Measurements from ENCODE around the gene B3GNT5. TPM values are rescaled to one million over a fixed set of nuclear protein-coding genes. Genes with fewer than 3 reads are reported as not detected.

The B3GNT5 gene
- total and polyA plus RNA-seq, 10 of the 15 experiments (the other 5 are each of a cell fraction or from before 2014, with no cell fraction given), result 0.24 to 1.1 (median 0.48) TPM

GRCh38 chr3:183208800-183209199 is 44.3 kb upstream of the B3GNT5 start:
- H3K9me3 ChIP-seq (replicated peaks; ENCODE audit: control insufficient read depth, insufficient read depth, low read length), result no peaks in the 10 kb centered on the region; the same call in 2 of the 3 replicates
- ChIA-PET CTCF (interaction anchor here (1.5 to 1.6 kb wide), 2 partner anchors 24 to 85 kb away, joined by 3 to 8 read pairs; no protein-coding TSS in a partner anchor), SMC1A (ENCODE audit: uncharacterized antibody, unreplicated experiment) (interaction anchor here (0.7 to 1.6 kb wide), 2 partner anchors 174 to 175 kb away, joined by 3 to 4 read pairs; no protein-coding TSS in a partner anchor), RAD21 (ENCODE audit: unreplicated experiment) (no interaction called here), POLR2A (no interaction called here)
- H3K4me1 ChIP-seq (ENCODE audit: control insufficient read depth, insufficient read depth, low read length), result no peaks in the 10 kb centered on the region
- no peak overlapping the region for H3K9ac ChIP-seq (ENCODE audit: control insufficient read depth, insufficient read depth, low read length)
- 0 out of 4 replicates have a peak, but pooled peaks cover 0 to 5% of the 10 kb centered on the region in 2 experiments for H3K27me3 ChIP-seq (replicated peaks in 1 of 2; ENCODE audit: control insufficient read depth in 2 of 2, insufficient read depth in 2 of 2, low read length in 1 of 2)
- no peak overlapping the region for H3K27ac ChIP-seq (ENCODE audit: control insufficient read depth, insufficient read depth)
- in situ Hi-C loops (cut with MboI), result no loop called here
- TF ChIP-seq ZBED1 (IDR thresholded peaks at IDR 0.05; ENCODE audit: borderline replicate concordance), result no peak
- no peak for TF ChIP-seq HDGF (IDR thresholded peaks at IDR 0.05)
- TF ChIP-seq SMC3 (IDR thresholded peaks at IDR 0.05; ENCODE audit: borderline replicate concordance, low read length), result no peak
- TF ChIP-seq IRF3 (IDR thresholded peaks at IDR 0.05), result no peak
- TF ChIP-seq, protein P1, sequence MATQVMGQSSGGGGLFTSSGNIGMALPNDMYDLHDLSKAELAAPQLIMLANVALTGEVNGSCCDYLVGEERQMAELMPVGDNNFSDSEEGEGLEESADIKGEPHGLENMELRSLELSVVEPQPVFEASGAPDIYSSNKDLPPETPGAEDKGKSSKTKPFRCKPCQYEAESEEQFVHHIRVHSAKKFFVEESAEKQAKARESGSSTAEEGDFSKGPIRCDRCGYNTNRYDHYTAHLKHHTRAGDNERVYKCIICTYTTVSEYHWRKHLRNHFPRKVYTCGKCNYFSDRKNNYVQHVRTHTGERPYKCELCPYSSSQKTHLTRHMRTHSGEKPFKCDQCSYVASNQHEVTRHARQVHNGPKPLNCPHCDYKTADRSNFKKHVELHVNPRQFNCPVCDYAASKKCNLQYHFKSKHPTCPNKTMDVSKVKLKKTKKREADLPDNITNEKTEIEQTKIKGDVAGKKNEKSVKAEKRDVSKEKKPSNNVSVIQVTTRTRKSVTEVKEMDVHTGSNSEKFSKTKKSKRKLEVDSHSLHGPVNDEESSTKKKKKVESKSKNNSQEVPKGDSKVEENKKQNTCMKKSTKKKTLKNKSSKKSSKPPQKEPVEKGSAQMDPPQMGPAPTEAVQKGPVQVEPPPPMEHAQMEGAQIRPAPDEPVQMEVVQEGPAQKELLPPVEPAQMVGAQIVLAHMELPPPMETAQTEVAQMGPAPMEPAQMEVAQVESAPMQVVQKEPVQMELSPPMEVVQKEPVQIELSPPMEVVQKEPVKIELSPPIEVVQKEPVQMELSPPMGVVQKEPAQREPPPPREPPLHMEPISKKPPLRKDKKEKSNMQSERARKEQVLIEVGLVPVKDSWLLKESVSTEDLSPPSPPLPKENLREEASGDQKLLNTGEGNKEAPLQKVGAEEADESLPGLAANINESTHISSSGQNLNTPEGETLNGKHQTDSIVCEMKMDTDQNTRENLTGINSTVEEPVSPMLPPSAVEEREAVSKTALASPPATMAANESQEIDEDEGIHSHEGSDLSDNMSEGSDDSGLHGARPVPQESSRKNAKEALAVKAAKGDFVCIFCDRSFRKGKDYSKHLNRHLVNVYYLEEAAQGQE (IDR thresholded peaks at IDR 0.05; ENCODE audit: low read depth, low read length), result no peak
- TF ChIP-seq MYC (IDR thresholded peaks at IDR 0.05; ENCODE audit: insufficient read depth, insufficient read length, insufficient replicate concordance, low read length, severe bottlenecking), result no peak
- no peak for TF ChIP-seq ASH2L (IDR thresholded peaks at IDR 0.05; ENCODE audit: borderline replicate concordance, low read depth)
- TF ChIP-seq MYB (IDR thresholded peaks at IDR 0.05; ENCODE audit: borderline replicate concordance, low read depth, low read length), result no peak
- TF ChIP-seq KAT2A (conservative IDR thresholded peaks at IDR 0.05; ENCODE audit: control insufficient read depth, low read depth, low read length), result no peak
- no peak for TF ChIP-seq STAT1 (conservative IDR thresholded peaks at IDR 0.05)
- no peak for TF ChIP-seq ZNF217 (IDR thresholded peaks at IDR 0.05)
- TF ChIP-seq TCF7 (IDR thresholded peaks at IDR 0.05; ENCODE audit: borderline replicate concordance), result no peak
- no peak for TF ChIP-seq ESRRA (IDR thresholded peaks at IDR 0.05; ENCODE audit: low read length)
- TF ChIP-seq HSF1 (IDR thresholded peaks at IDR 0.05; ENCODE audit: low read depth, low read length), result no peak
- no peak for TF ChIP-seq SPI1 (IDR thresholded peaks at IDR 0.05; ENCODE audit: borderline replicate concordance, insufficient read depth, low read depth, low read length)
- TF ChIP-seq FOS (IDR thresholded peaks at IDR 0.05; ENCODE audit: borderline replicate concordance, extremely low read depth, insufficient read length), result no peak
- H3K4me2 ChIP-seq (ENCODE audit: control insufficient read depth, insufficient read depth), result no peak overlapping the region
- no TSS peak for BruUV-seq (replicated peaks)
- H4K20me1 ChIP-seq (ENCODE audit: control insufficient read depth, insufficient read depth), result no peaks in the 10 kb centered on the region
- H2AFZ ChIP-seq (ENCODE audit: control insufficient read depth, low read depth, low read length), result no peak overlapping the region
- no peak for FAIRE-seq
- DNase-seq (ENCODE audit: low read depth, low spot score), result no peak
- intact Hi-C loops (cut with micrococcal nuclease; ENCODE audit: unreplicated experiment), result no loop called here
- no peaks in the 10 kb centered on the region for H3K36me3 ChIP-seq (ENCODE audit: control insufficient read depth in 2 of 2, insufficient read depth in 2 of 2, low read length in 1 of 2)
- no peaks in the 10 kb centered on the region for H3K79me2 ChIP-seq (ENCODE audit: control insufficient read depth, insufficient read depth, low read length)
- no peak for ATAC-seq
- no peak overlapping the region for H3K4me3 ChIP-seq
- whole genome bisulfite sequencing (ENCODE audit: insufficient coverage, insufficient replicate concordance, low lambda C conversion rate, missing lambda C conversion rate), result 2% methylated on average over 2 of the region's 2 CpGs
